IMR-90 (cell line): ENCODE measurements around the gene IFNG-AS1. TPM values are rescaled to one million over a fixed set of nuclear protein-coding genes. Genes with fewer than 3 reads are reported as not detected.

Experiments
- ATAC-seq: fragments of 200-7000 bp; cut with Tn5 transposase; 2 replicates; pipeline ENCODE4 v1.9.1; 2020; ENCODE audit warnings: low read depth, mild to moderate bottlenecking, moderate library complexity
- BruUV-seq: library from RNA; stranded (reverse); fragments of 400-500 nt; replicated peaks from 2 replicates; lab custom pipeline; 2021; lab: Mats Ljungman, UMichigan
- CTCF ChIA-PET: fragments of 300-600 bp; formaldehyde crosslinking; extraction: SDS; loops from one replicate; lab custom pipeline; 2021; ENCODE audit warnings: antibody characterized with exemption; lab: Yijun Ruan, JAX
- POLR2A ChIA-PET: fragments of 300-600 bp; sonication (Branson Sonifier 250); formaldehyde crosslinking; loops from one replicate; lab custom pipeline; 2022; ENCODE audit warnings: antibody characterized with exemption; ENCODE audit not compliant: unreplicated experiment; lab: Charles Lee
- DNase-seq: peaks from one replicate; pipeline ENCODE4 v3.0.0; 2013
- H2AFZ ChIP-seq: replicated peaks from 2 replicates; pipeline ENCODE3; 2013; ENCODE audit warnings: low read length, mild to moderate bottlenecking; ENCODE audit not compliant: poor library complexity
- H2AK5ac ChIP-seq: 2 replicates; pipeline ENCODE4 v1.6.1; 2013; ENCODE audit warnings: low read depth, low read length, inconsistent platforms
- H2AK9ac ChIP-seq: replicated peaks from 2 replicates; pipeline ENCODE3; 2013; ENCODE audit warnings: mild to moderate bottlenecking, low read depth, low read length, moderate library complexity; ENCODE audit not compliant: poor library complexity
- H2BK120ac ChIP-seq: 2 replicates; pipeline ENCODE4 v1.6.1; 2013; ENCODE audit warnings: low read depth, low read length, inconsistent platforms
- H2BK15ac ChIP-seq: 3 replicates; pipeline ENCODE4 v1.6.1; 2013; ENCODE audit warnings: low read depth, low read length, inconsistent platforms
- H2BK20ac ChIP-seq: 2 replicates; pipeline ENCODE4 v1.6.1; 2013; ENCODE audit warnings: low read depth, mild to moderate bottlenecking, inconsistent platforms, low read length, moderate library complexity
- H2BK5ac ChIP-seq: 2 replicates; pipeline ENCODE4 v1.6.1; 2013; ENCODE audit warnings: mild to moderate bottlenecking, low read depth, low read length, inconsistent platforms; ENCODE audit not compliant: poor library complexity, severe bottlenecking
- H3K14ac ChIP-seq: replicated peaks from 2 replicates; pipeline ENCODE4 v1.6.1; 2013; ENCODE audit warnings: low read depth, low read length, inconsistent platforms
- H3K18ac ChIP-seq: 2 replicates; pipeline ENCODE4 v1.6.1; 2013; ENCODE audit warnings: low read depth, low read length, control low read depth
- H3K23ac ChIP-seq: 2 replicates; pipeline ENCODE4 v1.6.1; 2013; ENCODE audit warnings: low read depth, low read length, inconsistent platforms
- H3K27ac ChIP-seq: 2 replicates; pipeline ENCODE4 v1.5.1; 2013; ENCODE audit warnings: mild to moderate bottlenecking, control low read depth, low read length; ENCODE audit not compliant: insufficient read depth
- H3K27me3 ChIP-seq: 2 replicates; pipeline ENCODE4 v1.6.1; 2013; ENCODE audit warnings: low read length; ENCODE audit not compliant: control insufficient read depth, insufficient read depth
- H3K36me3 ChIP-seq: 2 replicates; pipeline ENCODE4 v1.6.1; 2013; ENCODE audit warnings: low read length, mixed read lengths; ENCODE audit not compliant: control insufficient read depth, insufficient read depth
- H3K4ac ChIP-seq: 2 replicates; pipeline ENCODE4 v1.6.1; 2013; ENCODE audit warnings: low read depth, low read length, inconsistent platforms
- H3K4me1 ChIP-seq: 2 replicates; pipeline ENCODE4 v1.6.1; 2013; ENCODE audit warnings: low read length, mixed read lengths; ENCODE audit not compliant: control insufficient read depth, insufficient read depth
- H3K4me2 ChIP-seq: 2 replicates; pipeline ENCODE4 v1.6.1; 2013; ENCODE audit warnings: low read depth, mild to moderate bottlenecking, control low read depth, low read length, moderate library complexity
- H3K4me3 ChIP-seq: 2 replicates; pipeline ENCODE4 v1.5.1; 2013; ENCODE audit warnings: low read depth, mild to moderate bottlenecking, control low read depth, low read length, moderate library complexity; ENCODE audit not compliant: insufficient read depth
- H3K56ac ChIP-seq: 2 replicates; pipeline ENCODE4 v1.6.1; 2013; ENCODE audit warnings: low read length, inconsistent platforms; ENCODE audit not compliant: insufficient read depth; ENCODE audit errors: extremely low read depth
- H3K79me1 ChIP-seq, 2 experiments: 2 replicates each; pipeline ENCODE4 v1.6.1; 2013; ENCODE audit warnings: low read length in 2 of 2, inconsistent platforms in 1 of 2, low read depth in 1 of 2
- H3K9ac ChIP-seq: 2 replicates; pipeline ENCODE4 v1.6.1; 2013; ENCODE audit warnings: low read depth, low read length, control low read depth
- H3K9me1 ChIP-seq: 2 replicates; pipeline ENCODE4 v1.6.1; 2013; ENCODE audit warnings: low read length, inconsistent platforms; ENCODE audit not compliant: insufficient read depth
- H3K9me3 ChIP-seq: 2 replicates; pipeline ENCODE4 v1.6.1; 2013; ENCODE audit warnings: low read length; ENCODE audit not compliant: control insufficient read depth, insufficient read depth
- H4K20me1 ChIP-seq: 2 replicates; pipeline ENCODE4 v1.6.1; 2013; ENCODE audit warnings: low read length, inconsistent platforms; ENCODE audit not compliant: insufficient read depth
- H4K5ac ChIP-seq: 2 replicates; pipeline ENCODE4 v1.6.1; 2013; ENCODE audit warnings: mild to moderate bottlenecking, low read depth, low read length, control low read depth
- H4K8ac ChIP-seq, 2 experiments: 2 replicates each; pipeline ENCODE4 v1.6.1; 2013; ENCODE audit warnings: low read depth in 2 of 2, low read length in 2 of 2, control low read depth in 1 of 2, inconsistent platforms in 1 of 2
- H4K91ac ChIP-seq: 2 replicates; pipeline ENCODE4 v1.6.1; 2013; ENCODE audit warnings: low read depth, low read length, inconsistent platforms; ENCODE audit not compliant: insufficient read depth
- BHLHE40 ChIP-seq: fragments of 150-350 bp; IDR thresholded peaks from 2 replicates; pipeline ENCODE4 v1.6.1; 2016; ENCODE audit warnings: mild to moderate bottlenecking, low read depth, low read length
- CEBPB ChIP-seq: IDR thresholded peaks from 2 replicates; pipeline ENCODE4 v1.6.1; 2012; ENCODE audit warnings: low read depth, low read length, improper control_type of control experiment
- CHD1 ChIP-seq: IDR thresholded peaks from 2 replicates; pipeline ENCODE4 v1.6.1; 2012; ENCODE audit warnings: low read depth, low read length, improper control_type of control experiment
- CTCF ChIP-seq: conservative IDR thresholded peaks from 2 replicates; pipeline ENCODE4 v1.5.1; 2012; ENCODE audit warnings: mild to moderate bottlenecking, low read depth, low read length, improper control_type of control experiment
- FOS ChIP-seq: fragments of 150-350 bp; IDR thresholded peaks from 2 replicates; pipeline ENCODE4 v1.6.1; 2016; ENCODE audit warnings: low read depth, low read length
- MXI1 ChIP-seq: IDR thresholded peaks from 2 replicates; pipeline ENCODE4 v1.6.1; 2012; ENCODE audit warnings: low read depth, mild to moderate bottlenecking, low read length, moderate library complexity, borderline replicate concordance
- NFE2L2 ChIP-seq: fragments of 150-350 bp; IDR thresholded peaks from 2 replicates; pipeline ENCODE4 v1.6.1; 2016; ENCODE audit warnings: low read depth, mild to moderate bottlenecking, low read length
- POLR2A ChIP-seq: IDR thresholded peaks from 2 replicates; pipeline ENCODE4 v1.6.1; 2012; ENCODE audit warnings: mild to moderate bottlenecking, low read depth, low read length
- RAD21 ChIP-seq: IDR thresholded peaks from 2 replicates; pipeline ENCODE4 v1.6.1; 2012; ENCODE audit warnings: low read length, improper control_type of control experiment
- RCOR1 ChIP-seq: IDR thresholded peaks from 2 replicates; pipeline ENCODE4 v1.6.1; 2012; ENCODE audit warnings: mild to moderate bottlenecking, low read length, improper control_type of control experiment; ENCODE audit not compliant: insufficient replicate concordance
- RFX5 ChIP-seq: IDR thresholded peaks from 2 replicates; pipeline ENCODE4 v1.8.0; 2012; ENCODE audit warnings: low read depth, mild to moderate bottlenecking, low read length, moderate library complexity
- SMC3 ChIP-seq: fragments of 150-350 bp; IDR thresholded peaks from 2 replicates; pipeline ENCODE4 v1.6.1; 2016; ENCODE audit warnings: low read depth, mild to moderate bottlenecking, antibody characterized with exemption, low read length, moderate library complexity
- WGBS, 2 experiments: methylation state at CpG; one replicate each; pipeline versions ENCODE4 v1.1.5 to v1.1.7; 2013; ENCODE audit warnings: missing lambda C conversion rate in 2 of 2; ENCODE audit not compliant: insufficient read length in 1 of 2; ENCODE audit errors: extremely low coverage in 2 of 2; 5-methylcytosine and 5-hydroxymethylcytosine counted together
- dilution Hi-C: fragments of 300-500 bp; cut with HindIII; formaldehyde crosslinking; loops from one replicate; pipeline ENCODE4 v1.14.3; 2018; ENCODE audit warnings: low sequenced_read_pairs; ENCODE audit not compliant: unreplicated experiment
- in situ Hi-C: fragments of 300-500 bp; cut with MboI; formaldehyde crosslinking; loops from 3 replicates; pipeline ENCODE4 v1.14.3; 2019; ENCODE audit warnings: low sequenced_read_pairs, inconsistent platforms, mixed read lengths
- intact Hi-C: fragments of 100-400 bp; cut with micrococcal nuclease; formaldehyde crosslinking; loops from 2 replicates; pipeline ENCODE4 v1.10.0; 2022
- polyA plus RNA-seq, 3 experiments: library from polyadenylated mRNA; depleted of rRNA; stranded (reverse); fragments of >200 nt; gene quantifications; 2 replicates each; pipeline ENCODE4 v1.2.3, GENCODE V29; 2012; ENCODE audit warnings: low replicate concordance in 1 of 3
- total RNA-seq: library from RNA; depleted of rRNA; stranded (reverse); fragments of >200 nt; gene quantifications from 2 replicates; pipeline ENCODE4 v1.2.3, GENCODE V29; 2012
- TF ChIP-seq, protein P1 (sequence below): fragments of 150-350 bp; IDR thresholded peaks from 2 replicates; pipeline ENCODE4 v1.6.1; 2016; ENCODE audit warnings: low read depth, mild to moderate bottlenecking, low read length, moderate library complexity, borderline replicate concordance

The IFNG-AS1 gene
- total and polyA plus RNA-seq, 2 of the 4 experiments (the other 2 are of a cell fraction): not detected

- DNase-seq (peak; percentile 3), ATAC-seq (peak; percentile 30; the same call in 1 of the 2 replicates)
- Histone ChIP-seq H3K4me3 (no peak overlapping the region), H3K23ac (peak overlapping the region; percentile 64; the same call in 1 of the 2 replicates), H3K36me3 (no peaks in the 10 kb centered on the region), H3K27ac (no peak overlapping the region), H4K20me1 (no peaks in the 10 kb centered on the region), H3K79me1 (no peaks in the 10 kb centered on the region), H3K18ac (peak overlapping the region; percentile 45), H4K91ac (0 out of 2 replicates have a peak overlapping the region, but pooled peaks have one; percentile 6), H2BK15ac (no peak overlapping the region; the same call in 2 of the 3 replicates), H2BK5ac (no peak overlapping the region), H3K9me1 (no peaks in the 10 kb centered on the region), H3K4me2 (no peak overlapping the region), H3K27me3 (no peaks in the 10 kb centered on the region), H3K9ac (no peak overlapping the region; the same call in 1 of the 2 replicates), H4K8ac (peak overlapping the region in 1 of 2 experiments; percentile 40; a peak in 2 of 4 replicates), H3K4me1 (no peaks in the 10 kb centered on the region), H2AFZ (peak overlapping the region; percentile 71), H2BK120ac (peak overlapping the region; percentile 69; the same call in 1 of the 2 replicates), H3K9me3 (no peaks in the 10 kb centered on the region), H4K5ac (peak overlapping the region; percentile 30), H2AK5ac (no peak overlapping the region), H3K56ac (no peak overlapping the region), H3K14ac (peak overlapping the region; percentile 29; the same call in 1 of the 2 replicates), H2AK9ac (no peak overlapping the region), H3K4ac (no peak overlapping the region; the same call in 1 of the 2 replicates), H2BK20ac (peak overlapping the region; percentile 67; the same call in 1 of the 2 replicates)
- dilution Hi-C loops (no loop called here), intact Hi-C loops (loop anchor here (5.0 kb wide), 1 partner anchor 765 kb away; the partner anchor contains the start of gene MDM2), in situ Hi-C loops (loop anchor here (10.0 kb wide), 1 partner anchor 283 kb away; no protein-coding TSS in a partner anchor)
- BruUV-seq: no TSS peak
- CTCF ChIA-PET: interaction anchor here (0.5 kb wide), 1 partner anchor 78 kb away, joined by 3 read pairs; no protein-coding TSS in a partner anchor
- 50% methylated on average over 1 of the region's 6 CpGs; no CpG with 5 or more reads in 1 of the 2 experiments for WGBS, 2 experiments
- TF ChIP-seq NFE2L2: no peak
- TF ChIP-seq POLR2A: no peak
- no peak for TF ChIP-seq BHLHE40
- no peak for TF ChIP-seq SMC3
- TF ChIP-seq FOS: no peak
- no peak for TF ChIP-seq RAD21
- no peak for TF ChIP-seq CHD1
- TF ChIP-seq RFX5: no peak
- no peak for TF ChIP-seq RCOR1
- no peak for TF ChIP-seq MXI1
- TF ChIP-seq, protein P1, sequence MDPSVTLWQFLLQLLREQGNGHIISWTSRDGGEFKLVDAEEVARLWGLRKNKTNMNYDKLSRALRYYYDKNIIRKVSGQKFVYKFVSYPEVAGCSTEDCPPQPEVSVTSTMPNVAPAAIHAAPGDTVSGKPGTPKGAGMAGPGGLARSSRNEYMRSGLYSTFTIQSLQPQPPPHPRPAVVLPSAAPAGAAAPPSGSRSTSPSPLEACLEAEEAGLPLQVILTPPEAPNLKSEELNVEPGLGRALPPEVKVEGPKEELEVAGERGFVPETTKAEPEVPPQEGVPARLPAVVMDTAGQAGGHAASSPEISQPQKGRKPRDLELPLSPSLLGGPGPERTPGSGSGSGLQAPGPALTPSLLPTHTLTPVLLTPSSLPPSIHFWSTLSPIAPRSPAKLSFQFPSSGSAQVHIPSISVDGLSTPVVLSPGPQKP: no peak
- TF ChIP-seq CTCF: no peak
- no peak for TF ChIP-seq CEBPB
- POLR2A ChIA-PET: no interaction called here
These were observed 53.0 kb downstream of the IFNG-AS1 start for GRCh38 chr12:68042212-68042699.
